HFF-Myc (cell line): Measurements from ENCODE around the gene DRAM2.

ENCODE experiments used
- DNase-seq: peaks from one replicate; pipeline ENCODE4 v3.0.0-alpha.2; 2011; ENCODE audit warnings: low read depth; ENCODE audit errors: extremely low read depth
- H3K4me3 ChIP-seq: replicated peaks from 2 replicates; pipeline ENCODE4 v1.5.1; 2011; ENCODE audit warnings: low read depth, mild to moderate bottlenecking, control low read depth, low read length
- CTCF ChIP-seq: IDR thresholded peaks from 2 replicates; pipeline ENCODE4 v1.5.1; 2012; ENCODE audit warnings: mild to moderate bottlenecking, low read depth, low read length, control low read depth; ENCODE audit errors: missing control alignments

Gene DRAM2

GRCh38 chr1:111175349-111175748, 35.5 kb upstream of the DRAM2 start:
- DNase-seq, result no peak
- no peak for TF ChIP-seq CTCF
- H3K4me3 ChIP-seq, result no peak overlapping the region

- no peak for DNase-seq
- TF ChIP-seq CTCF, result no peak
- no peak overlapping the region for H3K4me3 ChIP-seq
Observed at GRCh38 chr1:111174070-111174469, 34.2 kb upstream of the DRAM2 start.

GRCh38 chr1:111172463-111172862, 32.6 kb upstream of the DRAM2 start:
- DNase-seq, result no peak
- no peak overlapping the region for H3K4me3 ChIP-seq
- TF ChIP-seq CTCF, result no peak

GRCh38 chr1:111164151-111164550, 24.3 kb upstream of the DRAM2 start:
- TF ChIP-seq CTCF, result no peak
- no peak for DNase-seq
- no peak overlapping the region for H3K4me3 ChIP-seq

- no peak overlapping the region for H3K4me3 ChIP-seq
- DNase-seq, result no peak
- TF ChIP-seq CTCF, result no peak
Observed at GRCh38 chr1:111163363-111163762, 23.5 kb upstream of the DRAM2 start.

GRCh38 chr1:111162488-111162880, 22.6 kb upstream of the DRAM2 start:
- DNase-seq, result no peak
- H3K4me3 ChIP-seq, result no peak overlapping the region
- no peak for TF ChIP-seq CTCF

GRCh38 chr1:111161843-111162487, 22.1 kb upstream of the DRAM2 start:
- no peak for DNase-seq
- no peak for TF ChIP-seq CTCF

More at GRCh38 chr1:111161843-111162487, 22.1 kb upstream of the DRAM2 start:
- H3K4me3 ChIP-seq, result no peak overlapping the region
